ENCODE data around the gene METTL15.

GRCh38 chr11:28169816-28170215 lies 61.6 kb downstream of the METTL15 start:
- no peak for TF ChIP-seq CTCF (IDR thresholded peaks at IDR 0.05)
- no peak for TF ChIP-seq POLR2A (IDR thresholded peaks at IDR 0.05)

Measured in heart left ventricle (tissue), 13 donors.